ENCODE data around the gene EPHA6.

GRCh38 chr3:97297032-97297431, 482.6 kb downstream of the EPHA6 start:
- TF ChIP-seq CTCF (IDR thresholded peaks at IDR 0.05) (no peak), POLR2A (IDR thresholded peaks at IDR 0.05) (no peak)
